SK-N-SH treated with all-trans-retinoic acid at 6 μM for 48 hours (cell line): Measurements from ENCODE around the gene NAB1.

ENCODE experiments used
- CREB5 ChIP-seq: fragments of 250-450 bp; sonication (Bioruptor Pico); IDR thresholded peaks from 2 replicates; pipeline ENCODE4 v1.5.1; 2020; ENCODE audit warnings: low read depth, mild to moderate bottlenecking, moderate library complexity
- GLIS3 ChIP-seq: fragments of 250-450 bp; sonication (Bioruptor Pico); IDR thresholded peaks from 2 replicates; pipeline ENCODE4 v1.5.0; 2020; ENCODE audit warnings: mild to moderate bottlenecking, moderate library complexity
- ISL1 ChIP-seq: fragments of 250-450 bp; sonication (Bioruptor Pico); IDR thresholded peaks from 2 replicates; pipeline ENCODE4 v2.1.2; 2022; ENCODE audit warnings: mild to moderate bottlenecking, moderate library complexity
- PATZ1 ChIP-seq: fragments of 250-450 bp; sonication (Bioruptor Pico); IDR thresholded peaks from 2 replicates; pipeline ENCODE4 v1.8.0; 2020; ENCODE audit warnings: mild to moderate bottlenecking, moderate library complexity, borderline replicate concordance
- PPARA ChIP-seq: fragments of 250-450 bp; sonication (Bioruptor Pico); IDR thresholded peaks from 2 replicates; pipeline ENCODE4 v1.5.0; 2020; ENCODE audit warnings: mild to moderate bottlenecking, borderline replicate concordance
- SNAI2 ChIP-seq: fragments of 250-450 bp; sonication (Bioruptor Pico); IDR thresholded peaks from 2 replicates; pipeline ENCODE4 v1.5.0; 2020; ENCODE audit warnings: mild to moderate bottlenecking, moderate library complexity
- TCF4 ChIP-seq: fragments of 250-450 bp; sonication (Bioruptor Pico); IDR thresholded peaks from 2 replicates; pipeline ENCODE4 v1.8.0; 2021; ENCODE audit warnings: mild to moderate bottlenecking, moderate library complexity, borderline replicate concordance
- ZC3H10 ChIP-seq: fragments of 250-450 bp; sonication (Bioruptor Pico); IDR thresholded peaks from 2 replicates; pipeline ENCODE4 v1.5.1; 2021; ENCODE audit warnings: mild to moderate bottlenecking, moderate library complexity
- ZFP30 ChIP-seq: fragments of 450-650 bp; formaldehyde crosslinking; IDR thresholded peaks from 2 replicates; pipeline ENCODE4 v1.5.0; 2022; ENCODE audit warnings: mild to moderate bottlenecking, moderate library complexity

- TF ChIP-seq PATZ1 = no peak
- no peak for TF ChIP-seq ZFP30 (CRISPR knock-in tag)
- TF ChIP-seq CREB5 (CRISPR knock-in tag) = no peak
- no peak for TF ChIP-seq ISL1 (CRISPR knock-in tag)
- no peak for TF ChIP-seq SNAI2 (CRISPR knock-in tag)
- no peak for TF ChIP-seq GLIS3 (CRISPR knock-in tag)
- TF ChIP-seq PPARA (CRISPR knock-in tag) = no peak
- no peak for TF ChIP-seq TCF4 (CRISPR knock-in tag)
- no peak for TF ChIP-seq ZC3H10
Observed at GRCh38 chr2:190640117-190640516, 8.8 kb upstream of the NAB1 start.
